ENCODE results near the gene RAB7B.
"Not testable (repeated sequence)": the region's sequence is repeated elsewhere in the genome, so short reads cannot be mapped to it uniquely, and the experiment has no call there.

The RAB7B gene, protein sequence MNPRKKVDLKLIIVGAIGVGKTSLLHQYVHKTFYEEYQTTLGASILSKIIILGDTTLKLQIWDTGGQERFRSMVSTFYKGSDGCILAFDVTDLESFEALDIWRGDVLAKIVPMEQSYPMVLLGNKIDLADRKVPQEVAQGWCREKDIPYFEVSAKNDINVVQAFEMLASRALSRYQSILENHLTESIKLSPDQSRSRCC

DNA sequence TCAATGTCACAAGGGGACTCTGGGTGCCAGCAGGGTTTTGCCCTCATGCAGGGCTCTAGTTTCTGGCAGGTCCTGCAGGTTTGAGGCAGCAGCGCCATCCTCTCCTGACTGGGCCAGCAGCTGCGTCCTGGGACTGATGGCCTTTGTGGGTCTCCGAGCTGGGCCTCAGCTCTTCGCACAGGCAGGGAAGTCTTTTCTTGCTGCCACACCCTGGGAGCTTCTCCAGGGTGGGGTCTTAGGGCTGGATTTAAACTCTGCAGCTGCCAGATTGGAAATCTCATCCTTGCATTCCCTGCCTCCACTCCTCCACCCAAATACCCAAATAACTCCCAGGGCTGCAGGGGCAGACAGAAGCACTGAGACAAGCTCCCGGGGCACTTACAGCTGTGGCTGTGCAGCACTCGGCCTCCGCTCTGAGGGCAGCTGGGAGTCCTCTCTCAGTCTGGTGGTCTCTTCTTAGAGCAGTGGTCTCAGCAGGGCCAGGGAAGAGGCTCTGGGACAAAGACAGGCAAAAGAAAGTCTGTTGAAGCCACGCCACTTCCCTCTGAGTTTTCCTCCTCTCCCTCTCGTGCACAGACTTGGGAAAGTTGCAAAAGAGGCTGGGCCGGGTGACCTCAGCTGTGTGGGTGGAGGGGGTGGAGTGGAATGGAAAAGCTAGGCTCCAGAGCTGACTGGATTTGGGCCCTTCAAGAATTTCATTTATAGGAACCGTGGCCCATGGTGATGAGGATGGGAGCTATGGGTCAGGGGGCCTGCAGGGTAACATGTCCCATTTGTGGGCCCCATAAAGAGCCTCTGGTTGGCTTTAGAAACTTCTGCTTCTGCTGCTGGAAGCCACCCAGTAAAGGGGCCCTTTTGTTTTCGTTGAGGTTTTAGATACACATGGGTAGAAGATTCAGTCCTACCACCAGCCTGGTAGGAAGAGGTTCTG is at the start of gene RAB7B:
Gene RAB7B (minus strand): TSS at position 525 of the 931 bp plus-strand sequence. CDS start 9,260 bp downstream, outside the sequence.
- DNase-seq, result no peak

DNA sequence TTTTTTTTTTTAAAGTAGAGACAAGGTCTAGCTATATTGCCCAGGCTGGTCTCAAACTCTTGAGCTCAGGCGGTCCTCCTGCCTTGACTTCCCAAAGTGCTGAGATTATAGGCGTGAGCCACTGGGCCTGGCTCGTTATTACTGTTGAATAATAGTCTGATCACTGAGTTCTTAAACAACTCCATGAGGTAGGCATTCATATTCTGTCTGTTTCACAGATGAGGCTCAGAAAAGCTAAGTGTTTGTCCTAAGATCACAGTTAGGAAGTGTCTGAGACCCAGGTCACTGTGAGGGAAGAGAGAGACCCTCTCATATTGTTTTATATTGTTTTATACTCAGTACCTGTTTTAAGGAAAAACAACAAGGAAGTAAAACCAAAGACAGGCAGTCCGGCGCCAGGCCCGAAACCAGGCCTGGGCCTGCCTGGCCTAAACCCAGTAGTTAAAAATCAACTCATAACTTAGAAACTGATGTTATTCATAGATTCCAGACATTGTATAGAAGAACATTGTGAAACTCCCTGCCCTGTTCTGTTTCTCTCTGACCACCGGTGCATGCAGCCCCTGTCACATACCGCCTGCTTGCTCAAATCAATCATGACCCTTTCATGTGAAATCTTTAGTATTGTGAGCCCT is 49.2 kb upstream of the RAB7B start:
- DNase-seq, result not testable (repeated sequence)

DNA sequence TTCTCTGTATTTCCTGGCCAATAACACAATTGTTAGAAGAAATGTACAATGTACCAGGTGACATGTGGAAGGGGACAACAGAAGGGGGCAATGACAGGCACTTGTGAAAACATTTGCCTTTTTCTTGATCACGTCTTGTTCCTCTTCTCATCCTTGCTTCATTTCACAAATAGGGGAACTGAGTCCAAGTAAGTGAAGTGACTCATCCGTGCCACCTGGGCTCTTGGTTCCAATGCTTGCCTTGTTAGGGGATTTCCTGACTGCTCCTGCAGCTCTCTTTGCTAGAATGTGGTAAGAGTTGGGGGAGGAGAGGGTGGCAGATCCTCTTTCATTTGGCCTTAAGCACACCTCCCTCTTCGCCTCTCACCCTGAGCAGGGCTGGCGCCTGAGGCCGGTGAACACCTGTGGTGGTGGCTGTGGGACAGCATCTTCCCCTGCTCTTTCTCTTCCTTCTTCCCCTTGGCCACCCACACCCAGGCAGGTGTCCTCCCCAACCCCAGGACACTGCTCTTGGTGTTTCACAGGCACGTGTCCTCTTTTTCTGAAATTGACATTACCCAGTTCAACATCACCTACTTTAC is 47.5 kb upstream of the RAB7B start:
- DNase-seq, result peak; percentile 53 to 86

DNA sequence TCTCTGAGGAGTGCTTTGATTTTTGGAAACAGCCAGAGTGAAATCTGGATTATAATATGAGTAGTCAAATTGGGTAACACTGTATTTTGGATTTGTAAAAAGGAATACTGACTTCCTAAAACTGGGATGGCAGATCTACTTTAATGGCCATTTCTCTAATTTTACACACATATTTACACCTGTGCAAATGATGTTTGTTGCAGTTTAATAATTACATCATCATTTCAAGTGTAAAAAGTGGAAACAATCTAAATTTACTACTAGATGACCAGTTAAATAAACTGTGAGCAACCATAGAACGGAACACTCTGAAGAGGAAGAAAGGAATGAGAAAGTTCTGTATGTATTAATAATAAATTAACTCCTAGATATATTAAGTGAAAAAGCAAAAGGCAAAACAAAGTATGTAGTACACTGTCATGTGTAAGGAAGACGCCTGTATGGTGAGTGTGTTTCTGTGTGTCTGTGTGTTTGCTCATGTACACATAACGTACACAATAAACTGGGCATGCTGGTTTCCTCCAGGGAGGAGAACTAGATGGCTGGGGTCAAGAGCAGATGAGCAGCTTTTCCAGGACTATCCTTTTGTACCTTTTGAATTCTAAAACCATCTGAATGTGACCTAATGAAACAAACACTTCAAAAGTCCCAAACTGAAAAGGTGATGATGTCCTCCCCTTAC is 46.9 kb upstream of the RAB7B start:
- no peak for DNase-seq

DNA sequence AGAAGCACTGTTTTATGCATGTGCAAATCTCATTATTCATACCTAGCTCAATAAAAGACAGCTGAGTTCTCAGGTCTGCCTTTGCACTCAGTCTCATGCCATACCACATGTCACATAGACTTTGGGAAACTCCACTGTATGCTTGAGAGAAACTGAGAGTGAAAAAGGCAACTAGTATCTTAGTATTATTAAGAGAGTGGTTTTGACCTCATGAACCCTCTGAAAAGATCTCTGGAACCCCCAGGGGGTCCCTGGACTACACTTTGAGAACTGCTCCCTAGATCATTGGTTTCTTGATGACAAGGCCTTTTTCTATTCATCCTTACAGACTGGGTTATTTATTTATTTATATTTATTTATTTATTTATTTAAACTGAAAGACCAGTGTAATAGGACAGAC is 46.1 kb upstream of the RAB7B start:
- DNase-seq, result no peak

DNA sequence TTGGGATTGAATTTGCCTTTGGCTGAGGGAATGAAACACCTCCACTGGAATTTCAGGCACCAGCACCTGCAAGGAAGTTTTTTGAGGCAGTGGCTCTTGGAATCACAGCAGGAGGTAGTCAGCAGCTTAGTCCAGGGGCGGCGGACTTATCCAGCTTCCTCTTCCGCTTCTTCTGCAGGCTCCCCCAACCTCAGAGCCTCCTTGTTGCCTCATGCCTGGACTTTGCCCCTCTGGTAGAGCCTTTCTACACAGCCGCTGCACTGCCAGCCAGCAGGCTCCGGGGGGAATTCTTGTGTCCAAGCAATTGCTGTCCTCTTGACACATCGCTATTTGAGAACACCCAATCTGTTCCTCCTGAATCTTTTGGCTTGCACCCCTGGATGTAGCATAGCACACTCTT is 45.4 kb upstream of the RAB7B start:
- peak in 1 of 2 donors; percentile 23 for DNase-seq

DNA sequence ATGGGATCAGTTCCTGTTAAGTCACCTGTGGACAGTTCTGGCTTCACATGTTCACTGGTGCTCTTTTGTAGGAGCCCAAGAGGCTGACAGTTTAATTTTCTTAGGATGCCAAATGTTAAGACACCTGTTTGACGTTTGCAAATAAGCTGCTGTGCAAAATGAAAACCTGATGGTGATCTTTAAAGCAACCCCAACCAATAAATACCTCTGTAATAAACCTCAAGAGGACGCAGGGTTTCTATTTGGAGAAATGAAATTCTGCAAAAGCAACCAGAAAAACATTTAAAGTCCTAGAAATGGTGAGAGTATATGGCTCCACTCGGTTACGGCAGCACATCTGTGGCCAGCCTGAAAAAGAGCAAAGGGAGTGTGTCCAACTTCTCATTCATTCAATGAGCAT is 44.1 kb upstream of the RAB7B start:
- no peak for DNase-seq

DNA sequence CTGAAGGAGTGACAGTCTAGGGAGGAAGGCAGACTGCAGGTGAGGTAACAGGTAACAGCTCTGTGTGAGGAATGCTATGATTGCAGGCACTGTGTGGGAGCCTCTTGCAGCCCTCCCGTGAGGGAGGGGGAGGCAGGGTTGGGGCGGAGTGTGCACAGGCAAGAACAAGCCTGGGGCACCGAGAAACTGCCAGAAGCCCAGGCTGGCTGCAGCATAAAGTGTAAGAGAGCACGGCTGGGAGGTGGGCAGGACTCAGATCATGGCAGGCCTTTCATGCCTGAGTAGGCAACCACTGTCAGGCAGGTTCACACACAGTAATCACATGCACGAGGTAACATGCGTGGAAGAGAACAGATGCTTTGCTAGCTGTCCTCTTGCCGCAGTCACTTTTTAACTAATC is 38.4 kb upstream of the RAB7B start:
- DNase-seq, result no peak

DNA sequence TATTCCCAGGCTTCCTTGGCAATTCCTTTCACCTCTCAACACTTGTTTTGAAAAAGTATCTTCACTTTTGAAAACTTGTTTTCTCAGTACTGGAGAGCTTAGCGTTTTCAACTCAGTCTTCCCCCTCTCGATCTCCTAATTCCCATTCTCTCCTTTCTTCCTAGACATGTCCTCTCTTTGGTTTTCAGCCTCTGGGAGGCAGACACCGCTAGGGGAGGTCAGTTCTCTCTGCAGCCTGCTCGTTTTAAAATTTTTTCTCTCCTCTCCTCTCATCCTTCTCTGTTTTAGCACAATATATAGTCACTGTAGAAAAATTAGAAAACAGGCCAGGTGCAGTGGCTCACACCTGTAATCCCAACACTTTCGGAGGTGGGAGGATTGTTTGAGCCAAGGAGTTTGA is 37.1 kb upstream of the RAB7B start:
- no peak for DNase-seq

DNA sequence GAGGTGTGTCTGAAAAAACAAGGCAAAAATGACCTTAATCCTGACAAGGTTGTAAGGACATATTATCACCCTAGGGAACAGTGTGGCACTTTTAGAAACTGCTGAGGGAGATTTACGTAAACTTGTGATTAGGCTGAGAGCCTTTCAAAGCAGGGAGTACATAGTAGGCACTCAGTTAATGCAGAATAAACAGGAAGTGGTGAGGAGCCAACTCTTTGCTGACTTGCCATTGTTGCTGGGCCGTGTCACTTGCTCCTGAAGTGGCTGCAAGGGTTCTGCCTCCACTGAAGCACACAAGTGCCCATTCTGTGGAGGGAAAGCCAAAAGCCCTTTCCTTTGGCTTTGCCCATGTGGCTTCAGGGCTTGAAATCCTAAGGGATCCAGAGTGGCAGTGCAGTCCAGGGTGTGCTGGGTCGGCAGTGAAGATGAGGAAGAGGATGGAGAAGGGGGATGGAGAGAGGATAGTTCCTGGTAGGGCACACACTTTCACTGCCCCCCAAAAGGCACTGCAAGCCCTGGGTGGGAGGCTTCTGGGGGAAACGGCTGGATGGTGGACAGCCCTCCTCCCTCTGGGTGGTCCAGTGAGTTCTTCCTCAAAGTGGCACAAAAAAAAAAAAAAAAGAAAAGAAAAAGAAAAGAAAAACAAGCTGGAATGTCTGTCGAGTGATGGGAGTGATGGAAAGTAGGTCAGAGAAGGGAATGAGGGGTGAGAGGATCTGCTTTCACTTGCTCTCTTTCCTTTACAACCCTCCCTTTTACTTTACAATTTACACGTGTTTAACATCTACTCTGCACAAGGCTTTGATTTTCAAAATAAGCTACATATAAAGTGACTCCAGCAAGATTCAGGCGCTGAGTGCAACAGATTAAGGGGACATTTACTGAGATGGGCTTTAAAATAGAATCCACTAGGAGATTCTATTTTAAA is 36.1 kb upstream of the RAB7B start:
- DNase-seq, result no peak

DNA sequence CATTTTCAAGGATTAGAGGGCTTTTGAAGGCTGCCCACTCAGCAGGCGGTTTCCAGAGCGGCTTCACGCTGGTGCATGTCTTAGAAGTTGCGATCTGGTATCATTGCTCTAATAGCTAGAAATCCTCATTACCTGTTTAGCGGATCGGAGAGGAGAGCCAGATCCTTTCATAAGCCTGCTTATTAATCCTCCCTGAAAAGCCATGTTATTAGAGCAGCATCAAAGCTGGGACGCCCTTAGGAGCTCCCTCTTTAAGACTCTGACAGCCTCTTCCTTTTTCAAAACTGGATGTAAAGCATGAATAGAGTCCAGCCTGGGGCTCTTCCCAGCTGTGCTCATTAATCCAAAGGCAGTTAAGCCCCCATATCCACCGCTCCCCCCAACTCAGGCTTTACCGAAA is 34.4 kb upstream of the RAB7B start:
- DNase-seq, result no peak

DNA sequence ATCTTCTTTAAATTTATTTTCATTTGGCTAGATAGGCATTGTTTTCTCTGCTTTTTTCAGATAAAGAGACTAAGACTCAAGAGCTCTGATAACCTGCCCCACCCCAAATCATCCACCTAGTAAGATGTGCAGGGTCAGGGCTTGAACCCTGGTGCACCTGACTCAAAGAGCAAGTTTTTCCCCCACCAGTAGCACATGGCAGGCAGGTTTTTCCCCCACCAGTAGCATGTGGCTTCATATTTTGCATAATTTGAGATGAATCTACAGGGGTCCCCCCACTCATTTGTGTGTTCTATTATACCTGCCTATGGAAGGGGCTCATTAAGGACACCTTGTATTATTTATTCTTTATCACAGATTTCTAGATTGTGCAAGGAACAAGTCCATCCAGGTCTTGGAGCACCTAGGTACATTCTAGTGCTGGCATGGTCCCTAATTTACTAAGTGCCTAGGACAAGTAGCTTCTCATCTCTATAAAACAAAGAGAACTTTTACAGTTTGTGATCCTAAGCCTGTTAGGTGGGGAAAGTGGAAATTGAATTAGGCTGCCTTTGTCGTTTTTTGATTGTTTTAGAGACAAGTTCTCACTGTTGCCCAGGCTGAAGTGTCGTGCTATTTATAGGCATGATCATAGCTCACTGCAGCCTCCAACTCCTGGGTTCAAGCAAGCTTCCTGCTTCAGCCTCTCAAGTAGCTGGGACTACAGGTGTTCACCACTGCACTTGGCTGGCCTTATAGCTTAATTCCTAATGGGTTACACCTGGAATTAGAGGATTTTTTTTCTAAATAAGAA is 33.7 kb upstream of the RAB7B start:
- no peak for DNase-seq

DNA sequence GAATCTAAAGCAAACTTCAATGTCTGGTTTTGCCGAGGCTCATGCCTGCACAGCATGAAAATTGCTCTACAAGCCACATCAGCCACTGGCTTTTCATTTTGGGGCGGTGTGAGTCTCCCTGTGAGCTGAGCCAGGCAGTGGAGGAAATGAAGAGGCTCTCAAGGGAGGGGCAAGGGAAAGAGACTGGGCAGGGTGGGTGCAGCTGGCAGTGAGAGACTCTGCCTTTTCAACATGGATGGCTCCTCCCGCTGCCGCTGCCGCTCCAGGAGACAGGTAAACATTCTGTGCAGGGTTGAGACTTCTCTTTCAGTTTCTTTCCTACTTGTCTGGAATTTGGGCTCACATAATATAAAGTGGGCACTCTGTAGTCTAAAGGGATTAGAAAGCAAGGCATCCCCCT is 31.8 kb upstream of the RAB7B start:
- DNase-seq, result no peak

DNA sequence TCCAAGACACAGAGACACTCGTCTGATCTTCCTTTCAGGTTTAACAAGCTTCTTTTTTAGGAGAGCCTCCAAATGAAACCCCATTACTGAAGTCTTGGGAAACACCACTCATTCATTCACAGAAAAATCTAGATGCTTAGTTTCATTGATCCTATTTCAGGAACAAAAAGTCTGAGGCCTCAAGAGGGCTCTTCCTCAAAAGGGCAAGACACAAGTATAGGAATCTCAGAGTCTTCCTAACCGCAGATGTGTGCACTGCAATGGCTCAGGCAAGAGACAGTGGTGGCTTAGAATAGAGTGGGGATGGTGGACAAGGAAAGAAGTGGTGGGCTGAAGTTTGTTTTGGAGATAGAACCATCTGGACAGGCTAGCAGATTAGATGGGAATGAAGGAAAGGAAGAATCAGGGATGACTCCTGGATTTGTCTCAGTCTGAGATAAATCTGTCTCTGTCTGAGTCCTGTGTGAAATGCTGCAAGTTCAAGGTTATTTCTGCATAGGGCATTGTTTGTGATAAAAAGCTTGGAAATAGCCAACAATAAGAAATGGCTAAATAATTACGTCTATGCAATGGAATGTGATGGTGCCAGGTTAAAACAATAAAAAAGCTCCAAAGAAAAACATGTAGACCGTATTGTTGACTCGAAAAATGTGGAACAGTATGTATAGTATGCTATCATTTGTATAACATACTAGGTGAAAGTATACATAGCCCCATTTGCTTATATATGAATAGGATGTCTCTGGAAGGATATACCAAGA is 29.4 kb upstream of the RAB7B start:
- no peak for DNase-seq

DNA sequence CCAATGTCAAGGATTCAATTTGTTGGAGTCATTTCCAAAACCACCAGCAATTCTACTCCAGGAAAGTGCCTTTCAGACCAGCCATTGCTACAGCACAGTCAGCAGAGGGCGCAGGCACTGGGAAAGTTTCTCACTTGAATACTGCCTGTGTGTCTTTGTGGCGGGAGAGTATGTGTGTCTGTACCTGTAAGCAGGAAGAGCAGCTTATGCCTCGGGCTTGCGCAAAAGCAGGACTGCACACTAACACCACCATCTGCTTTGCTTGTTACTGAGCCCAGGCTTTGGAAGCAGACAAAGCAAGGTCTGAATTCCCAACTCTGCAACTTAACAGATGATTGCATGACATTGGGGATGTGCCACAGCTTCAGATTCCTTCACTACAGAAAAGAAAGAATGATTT is 27.5 kb upstream of the RAB7B start:
- peak; percentile 61 to 72 for DNase-seq

DNA sequence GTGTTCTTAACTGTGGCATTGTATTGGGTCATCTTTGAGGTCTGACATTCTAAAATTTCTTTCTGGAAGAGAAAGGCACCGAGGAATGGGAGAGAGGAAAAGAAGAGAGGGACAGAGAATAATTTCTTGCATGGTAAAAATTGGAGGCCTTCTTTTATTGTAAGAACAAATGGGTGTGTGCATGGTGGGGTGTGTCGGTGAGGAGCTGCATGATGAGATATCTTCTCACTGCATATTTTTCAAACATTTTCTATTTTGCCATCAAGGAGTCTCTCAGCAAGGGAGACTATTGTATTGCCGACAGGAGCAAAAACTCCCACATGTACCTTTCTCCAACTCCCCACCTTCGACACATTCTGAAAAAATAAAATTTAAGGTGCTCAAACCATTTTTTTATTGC is 27.0 kb upstream of the RAB7B start:
- DNase-seq, result no peak

DNA sequence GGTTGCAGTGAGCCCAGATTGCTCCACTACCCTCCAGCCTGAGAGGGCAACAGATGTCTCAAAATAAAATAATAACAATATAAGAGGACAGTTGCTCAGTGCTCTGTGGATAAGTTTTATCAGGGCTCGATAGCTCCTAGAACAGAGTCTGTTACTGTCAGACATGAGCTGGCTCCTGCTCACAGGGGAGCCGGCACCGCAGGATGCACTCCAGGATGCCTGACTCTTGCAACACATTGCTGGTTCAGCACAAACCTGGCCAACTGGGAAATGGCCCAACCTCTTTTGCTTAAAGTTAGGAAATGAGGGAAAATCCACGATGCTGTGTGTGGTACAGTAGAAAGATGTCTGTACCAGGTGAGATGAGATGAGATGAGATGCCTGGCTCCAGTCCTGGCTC is 26.3 kb upstream of the RAB7B start:
- DNase-seq, result no peak

DNA sequence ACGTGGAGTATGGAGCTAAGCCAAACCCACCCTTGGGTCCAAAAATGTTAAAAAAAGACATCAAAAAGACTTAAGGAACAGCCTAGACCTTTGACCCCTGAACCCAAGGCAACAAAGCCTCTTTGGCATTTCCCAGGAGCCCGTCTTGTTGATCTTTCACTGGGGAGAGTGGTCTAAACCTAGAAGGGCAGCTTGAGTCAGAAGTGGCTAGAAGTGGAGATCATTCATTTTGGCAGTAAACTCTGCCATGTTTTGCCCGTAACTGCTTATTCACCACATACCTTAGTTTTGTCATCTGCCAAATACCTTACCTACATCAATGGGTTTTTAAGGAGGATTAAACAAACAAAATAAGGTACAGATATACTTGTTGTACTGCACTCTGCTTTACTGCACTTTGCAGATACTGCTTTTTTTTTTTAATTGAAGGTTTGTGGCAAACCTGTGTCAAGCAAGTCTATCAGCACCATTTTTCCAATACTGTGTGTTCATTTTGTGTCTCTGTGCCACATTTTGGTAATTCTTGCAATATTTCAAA is 22.2 kb upstream of the RAB7B start:
- DNase-seq, result no peak

DNA sequence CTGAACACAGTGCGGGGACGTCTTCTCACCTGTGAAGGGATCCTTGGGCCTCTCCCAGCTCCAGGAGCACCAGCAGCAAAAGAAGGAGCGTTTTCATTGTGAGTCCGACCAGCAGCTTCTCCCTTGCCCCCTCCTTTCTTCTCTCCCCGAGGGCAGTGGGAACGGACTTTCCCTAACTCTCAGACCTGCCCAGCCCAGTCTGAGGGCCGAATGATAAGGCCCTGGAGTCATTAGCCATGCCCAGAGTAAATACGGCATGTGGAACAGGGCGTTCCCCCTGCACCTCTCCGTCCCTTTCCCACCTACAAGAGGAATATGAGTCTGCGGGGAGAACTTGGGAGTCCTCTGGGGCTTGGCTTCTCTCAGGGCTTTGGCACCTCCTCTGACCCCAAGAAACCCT is 20.5 kb upstream of the RAB7B start, which contains the start of gene CTSE:
Gene CTSE (minus strand): TSS at position 201 of the 400 bp plus-strand sequence. CDS start 104 bp downstream, at position 97.
- DNase-seq, result no peak

DNA sequence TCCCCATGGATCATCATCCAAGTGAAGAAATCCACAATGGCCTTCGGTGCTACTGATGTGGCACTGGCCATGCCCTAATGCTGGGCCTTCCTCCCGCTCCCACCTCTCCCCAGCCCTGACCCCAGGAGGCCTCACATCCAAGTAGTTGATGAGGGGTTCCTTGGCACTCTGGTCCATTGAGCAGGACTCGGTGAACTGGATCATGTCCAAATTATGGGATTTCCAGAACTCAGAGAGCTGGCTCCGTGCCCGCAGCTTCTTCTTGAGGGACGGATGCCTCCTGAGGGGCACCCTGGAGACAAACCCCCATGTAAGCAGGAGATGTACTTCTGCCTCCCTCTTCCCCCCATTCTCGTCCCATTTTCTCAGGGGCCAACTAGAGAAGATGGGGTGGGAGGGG is 19.6 kb upstream of the RAB7B start:
- no peak for DNase-seq

Measured in CD4-positive, alpha-beta T cell treated with Interleukin-4 for 1 hour (primary cell).